Kidney tubule cell (primary cell): ENCODE data around the gene IQCE.
"Not testable (repeated sequence)": the region's sequence is repeated elsewhere in the genome, so short reads cannot be mapped to it uniquely, and the experiment has no call there.

Source experiments
- DNase-seq: peaks from one replicate; pipeline ENCODE4 v3.0.0-alpha.2; 2018; ENCODE audit warnings: low spot score

The IQCE gene

DNA sequence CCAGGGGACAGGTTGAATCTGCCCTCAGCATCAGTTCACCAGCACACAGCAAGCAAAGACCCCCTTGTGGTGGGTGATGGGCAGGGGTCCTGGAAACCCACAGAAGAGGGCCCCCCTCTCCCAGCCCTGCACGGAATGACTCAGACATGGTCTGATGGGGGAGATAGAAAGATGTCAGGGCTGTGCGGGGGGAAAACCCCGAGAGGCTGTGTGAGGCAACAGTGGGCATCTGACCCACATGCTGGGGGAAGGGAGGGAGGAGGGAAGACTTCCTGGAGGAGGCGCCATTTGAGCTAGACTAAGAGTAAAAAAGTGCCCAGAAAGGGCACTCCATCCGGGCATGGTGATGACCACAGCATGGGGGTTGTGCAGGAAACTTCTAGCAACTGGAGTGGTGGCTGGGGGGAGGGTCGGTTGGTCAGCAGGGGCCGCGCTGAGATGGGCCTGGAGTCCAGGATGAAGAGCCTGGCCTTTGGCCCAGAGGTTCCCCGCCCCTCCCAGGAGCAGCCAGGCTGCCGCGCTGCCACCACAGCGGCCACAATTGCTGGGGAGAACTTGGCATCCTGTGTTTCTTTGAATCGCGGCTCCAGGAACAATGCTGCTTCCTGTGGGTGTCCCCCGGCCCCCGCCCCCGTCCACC lies 36.7 kb upstream of the IQCE start:
- peak; percentile 82 for DNase-seq

GRCh38 chr7:2522780-2523433 lies 35.9 kb upstream of the IQCE start:
- peak; percentile 81 for DNase-seq

DNA sequence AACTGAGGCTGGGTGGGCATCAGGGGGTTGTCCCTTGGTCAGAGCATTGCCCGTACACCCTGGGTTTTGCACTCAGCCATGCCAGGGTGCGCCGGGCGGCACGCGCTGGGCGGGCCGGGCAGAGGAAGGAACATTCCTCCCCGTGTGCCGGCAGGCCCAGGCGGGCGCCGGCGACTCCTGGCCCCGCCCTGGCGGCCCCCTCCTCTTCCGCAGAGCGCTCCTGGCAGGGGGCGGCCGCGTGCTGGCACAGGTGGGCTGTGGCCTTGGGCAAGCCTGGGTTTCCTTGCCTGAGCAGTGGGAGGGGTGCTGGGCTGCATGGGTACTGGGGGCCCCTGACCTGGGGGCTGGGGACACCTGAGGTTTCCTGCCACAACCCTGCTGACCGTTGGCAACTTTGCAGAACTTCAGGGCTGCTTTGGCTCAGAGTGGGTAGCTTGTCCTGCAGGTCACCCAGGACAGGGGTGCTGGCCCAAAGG lies 35.3 kb upstream of the IQCE start:
- peak; percentile 54 for DNase-seq

GRCh38 chr7:2523941-2524807 lies 34.6 kb upstream of the IQCE start:
- DNase-seq, result peak; percentile 88

DNA sequence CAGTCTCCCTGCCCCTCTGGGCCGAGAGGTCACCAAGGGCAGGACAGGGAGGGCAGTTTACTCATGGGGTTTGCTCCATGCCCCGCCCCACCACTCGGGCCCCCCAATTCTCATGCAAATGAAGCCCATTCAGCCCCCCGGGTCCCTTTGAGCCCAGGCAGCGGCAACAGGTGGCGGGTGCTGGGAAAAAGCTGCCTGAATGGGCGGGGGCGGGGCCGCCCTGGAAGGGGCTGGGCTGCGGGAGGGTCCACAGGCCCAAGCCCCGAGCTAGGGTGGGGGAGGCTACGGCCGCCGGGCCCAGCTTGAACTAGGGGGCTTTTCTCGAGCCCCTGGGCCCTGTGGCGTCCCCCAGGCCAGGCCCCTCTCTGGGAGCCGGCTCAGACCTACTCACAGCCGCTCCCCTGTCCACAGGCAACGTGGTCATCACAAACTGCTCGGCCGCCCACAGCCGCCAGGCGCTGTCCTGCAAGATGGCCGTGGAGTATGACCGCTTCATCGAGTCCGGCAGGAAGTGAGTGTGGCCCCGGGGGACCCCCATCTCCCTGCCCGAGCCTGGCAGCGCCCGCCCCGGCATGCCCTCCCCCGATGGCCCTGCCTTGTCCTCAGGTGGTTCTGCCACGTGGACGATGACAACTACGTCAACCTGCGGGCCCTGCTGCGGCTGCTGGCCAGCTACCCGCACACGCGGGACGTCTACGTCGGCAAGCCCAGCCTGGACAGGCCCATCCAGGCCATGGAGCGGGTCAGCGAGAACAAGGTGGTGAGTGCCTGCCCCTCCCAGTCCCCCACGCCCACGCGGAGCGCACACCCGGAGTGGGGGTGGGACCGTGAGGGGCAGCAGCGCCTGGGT lies 33.7 kb upstream of the IQCE start:
- DNase-seq, result no peak

DNA sequence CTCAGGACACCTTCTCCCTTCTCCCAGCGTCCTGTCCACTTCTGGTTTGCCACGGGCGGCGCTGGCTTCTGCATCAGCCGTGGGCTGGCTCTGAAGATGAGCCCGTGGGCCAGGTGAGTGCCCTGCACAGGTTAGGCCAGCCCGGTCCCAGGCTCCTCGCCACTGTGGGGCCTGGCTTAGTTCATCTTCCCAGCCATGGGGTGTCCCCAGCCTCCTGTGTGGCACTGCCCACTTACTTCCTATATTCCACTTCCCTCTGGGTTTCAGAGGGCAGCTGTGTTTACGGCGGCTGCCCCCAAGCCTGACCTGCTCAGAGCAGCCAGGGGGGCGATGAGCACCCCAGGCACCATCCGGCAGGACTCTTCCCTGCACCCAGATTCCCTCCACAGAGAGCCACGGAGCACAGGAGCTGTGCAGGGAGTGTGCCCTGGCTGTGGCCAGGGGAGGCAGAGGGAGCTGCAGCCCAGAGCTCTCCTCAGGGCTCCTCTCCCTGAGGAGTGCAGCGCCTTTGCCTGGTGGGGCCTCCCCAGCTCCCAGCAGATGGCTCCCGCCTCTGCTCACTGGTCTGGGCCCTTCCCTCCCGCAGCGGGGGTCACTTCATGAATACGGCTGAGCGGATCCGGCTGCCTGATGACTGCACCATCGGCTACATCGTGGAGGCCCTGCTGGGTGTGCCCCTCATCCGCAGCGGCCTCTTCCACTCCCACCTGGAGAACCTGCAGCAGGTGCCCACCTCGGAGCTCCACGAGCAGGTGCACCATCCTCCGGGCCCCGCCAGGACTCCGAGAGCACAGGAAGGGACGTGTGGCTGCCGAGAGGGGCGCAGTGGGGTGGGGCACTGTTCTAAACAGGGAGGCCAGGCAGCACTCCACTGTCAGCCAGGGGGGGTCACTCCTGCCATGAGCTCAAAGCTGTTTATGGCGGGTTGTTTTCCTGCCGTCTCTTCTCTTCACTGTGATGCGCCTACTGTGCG lies 32.8 kb upstream of the IQCE start:
- no peak for DNase-seq

GRCh38 chr7:2526659-2527504 lies 31.9 kb upstream of the IQCE start:
- DNase-seq, result no peak

DNA sequence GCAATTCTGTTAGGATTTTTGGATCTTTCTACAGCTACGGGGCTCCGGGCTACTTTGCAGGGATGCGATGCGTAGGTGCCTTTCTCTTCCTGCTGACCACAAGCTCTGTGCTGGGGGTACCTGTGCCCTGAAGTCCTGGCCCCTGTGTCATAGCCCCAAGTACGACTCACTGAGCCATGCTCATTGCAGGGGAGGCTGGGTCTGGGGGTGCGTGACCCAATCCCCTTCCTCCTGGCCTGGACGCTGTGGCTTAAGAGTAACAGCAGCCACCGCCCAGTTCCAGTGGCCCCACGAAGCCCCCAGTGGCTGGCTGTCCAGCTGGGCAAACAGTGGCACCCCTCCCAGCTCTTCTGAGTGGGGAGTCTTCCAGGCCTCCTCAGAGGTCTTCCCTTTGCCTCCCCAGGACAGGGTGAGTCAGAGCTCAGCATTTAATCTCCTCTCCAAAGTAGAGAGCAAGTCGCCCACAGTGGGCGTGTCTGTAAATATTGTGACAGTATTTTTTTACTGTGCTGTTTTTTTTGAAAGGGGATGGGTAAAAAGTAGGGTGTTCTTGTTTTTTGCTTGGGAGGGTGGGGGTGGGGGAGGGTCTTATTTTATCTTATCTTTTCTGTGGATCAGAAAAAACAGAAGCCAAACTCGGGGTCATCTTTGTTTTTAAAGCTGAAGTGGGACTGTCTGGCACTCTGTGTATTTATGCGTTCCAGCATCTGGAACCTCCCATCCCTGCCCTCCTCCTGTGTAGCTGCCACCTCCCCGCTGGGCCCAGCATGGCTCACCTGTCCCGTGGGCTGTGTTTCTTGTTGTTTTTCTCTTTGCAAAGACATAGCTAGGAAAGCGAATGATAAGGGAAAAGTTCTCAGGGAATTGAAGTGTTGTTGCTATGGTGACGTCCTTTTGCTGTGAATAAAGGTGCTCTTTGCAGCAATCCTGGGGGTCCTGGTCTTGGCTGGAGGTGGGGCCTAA lies 31.0 kb upstream of the IQCE start:
- peak; percentile 70 for DNase-seq

DNA sequence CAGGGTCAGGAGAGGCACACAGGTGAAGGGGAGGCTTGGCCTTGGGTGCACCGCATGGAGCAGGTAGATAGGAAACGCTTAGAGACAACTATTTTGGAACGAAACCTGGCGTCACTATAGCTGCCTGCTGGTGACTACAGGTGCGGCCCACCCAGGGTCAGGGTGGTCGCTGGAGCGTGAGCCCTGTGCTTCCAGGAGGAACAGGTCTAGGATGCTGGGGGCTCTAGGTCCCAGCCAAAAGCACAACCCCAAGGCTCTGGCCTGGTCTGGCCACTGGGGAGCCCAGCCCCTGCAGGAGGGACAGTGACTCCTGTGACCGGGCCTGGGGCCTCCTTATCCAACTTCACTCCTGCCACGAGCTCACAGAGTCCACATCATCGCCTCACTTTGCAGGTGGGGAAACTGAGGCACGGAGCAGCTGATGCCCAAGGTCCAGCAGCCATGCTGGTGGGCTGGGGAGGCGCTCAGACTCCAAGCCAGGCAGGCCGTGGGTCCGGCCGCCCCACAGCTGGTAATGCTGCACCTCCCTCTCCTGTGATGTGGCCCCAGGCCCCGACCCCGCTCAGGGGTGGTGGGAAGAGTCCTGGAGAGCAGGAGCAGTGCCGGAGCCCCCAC lies 30.2 kb upstream of the IQCE start:
- no peak for DNase-seq

GRCh38 chr7:2529161-2530070 lies 29.4 kb upstream of the IQCE start:
- peak; percentile 71 for DNase-seq

- DNase-seq, result peak; percentile 68
Measured at GRCh38 chr7:2530071-2530987, 28.4 kb upstream of the IQCE start.

GRCh38 chr7:2530994-2531795 lies 27.6 kb upstream of the IQCE start:
- peak; percentile 44 for DNase-seq

DNA sequence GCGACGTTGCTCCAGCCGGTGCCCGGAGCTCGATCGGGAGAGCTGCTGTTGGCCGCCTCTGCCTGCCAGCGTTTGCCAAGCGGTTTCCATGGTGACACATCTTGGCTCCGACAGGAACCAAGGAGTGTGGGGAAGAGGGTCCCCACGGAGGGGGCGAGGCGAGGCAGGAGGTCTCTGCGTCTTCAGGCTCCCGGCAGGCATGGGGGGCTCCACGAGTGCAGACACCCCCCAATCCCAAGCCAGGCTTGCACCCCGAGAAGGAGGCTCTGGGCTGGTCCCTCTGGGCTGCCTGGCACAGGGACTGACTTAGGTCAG lies 27.0 kb upstream of the IQCE start:
- DNase-seq, result peak; percentile 53

DNA sequence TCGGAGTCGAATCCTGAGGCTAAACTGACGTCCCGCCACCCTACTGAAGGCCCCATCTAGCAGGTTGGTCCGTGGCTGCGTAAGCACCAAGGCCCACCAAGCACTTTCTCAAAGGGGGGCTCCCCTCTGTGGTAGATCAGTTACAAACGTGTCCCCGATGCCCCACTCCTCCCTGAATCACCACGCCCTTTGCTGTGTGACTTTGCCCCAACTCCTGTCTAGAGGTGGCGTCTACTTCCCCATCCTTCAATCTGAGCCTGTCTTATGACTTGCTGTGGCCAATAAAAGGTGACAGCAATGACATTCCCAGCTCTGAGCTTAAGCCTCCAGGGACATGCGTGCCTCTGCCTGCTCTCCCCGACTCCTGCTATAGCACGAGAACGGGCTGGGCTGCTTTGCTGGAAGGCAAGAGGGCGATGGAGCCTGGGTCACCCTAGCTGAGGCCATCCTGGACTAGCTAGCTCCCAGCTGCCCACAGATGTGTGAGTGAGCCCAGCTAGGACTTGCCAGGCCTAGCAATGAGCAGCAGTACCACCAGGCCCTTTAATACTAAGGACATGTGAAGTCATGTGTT lies 26.5 kb upstream of the IQCE start:
- peak; percentile 45 for DNase-seq

DNA sequence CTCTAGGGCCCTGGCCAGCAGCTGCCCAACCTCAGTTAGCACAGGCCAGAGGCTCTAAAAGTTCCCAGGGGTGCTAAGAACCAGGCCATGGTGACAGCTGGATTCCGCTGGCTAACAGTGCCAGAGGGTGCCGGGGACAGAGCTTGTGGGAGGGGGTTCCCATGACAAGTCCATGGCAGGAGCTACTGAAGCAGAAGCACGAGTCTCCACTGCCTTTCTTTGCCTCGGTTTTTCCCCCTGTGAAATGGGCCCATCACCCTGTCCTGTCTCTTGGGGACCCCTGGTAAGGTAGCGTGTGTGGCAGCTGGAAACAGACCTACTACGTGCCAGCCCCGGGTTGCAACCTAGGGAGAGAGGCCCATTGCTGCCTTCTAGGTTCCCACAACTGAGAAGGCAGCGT lies 26.0 kb upstream of the IQCE start:
- DNase-seq, result not testable (repeated sequence)
